ENCODE measurements around the gene OR8D4.

DNA sequence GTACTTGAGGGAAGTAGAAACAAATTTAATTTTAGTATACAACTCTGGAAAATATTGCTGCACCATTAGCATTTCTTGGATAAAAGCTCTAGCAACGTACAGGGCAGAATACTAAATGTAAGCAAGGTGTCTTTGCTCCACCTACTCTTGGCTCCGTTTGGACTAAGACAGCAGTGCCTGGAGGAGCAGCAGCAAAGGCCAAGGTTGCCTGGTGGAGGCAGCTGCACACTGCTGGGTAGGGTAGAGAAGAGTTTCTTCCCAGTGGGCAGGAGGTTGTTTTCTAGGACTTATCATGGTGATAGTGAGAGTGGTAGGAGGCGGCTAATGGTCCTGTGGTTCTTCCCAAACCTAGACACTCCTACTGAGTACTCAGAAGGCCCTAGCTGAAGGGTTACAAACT, 2.2 kb upstream of the OR8D4 start:
- no peak for TF ChIP-seq CTCF (IDR thresholded peaks at IDR 0.05; ENCODE audit: low read depth, low read length, poor library complexity, severe bottlenecking)
- no peak for TF ChIP-seq EZH2phosphoT487 (IDR thresholded peaks at IDR 0.05; ENCODE audit: borderline replicate concordance, low read length)

All from DOHH2 (cell line).